ENCODE results near the gene SGTB. TPM values are rescaled to one million over a fixed set of nuclear protein-coding genes. Genes with fewer than 3 reads are reported as not detected.

The SGTB gene
- total RNA-seq, 1 experiment from 2014 or later, result 19.1 TPM

GRCh38 chr5:65695896-65696295 is 26.0 kb downstream of the SGTB start:
- CTCF ChIA-PET, result no interaction called here
- Histone ChIP-seq H3K36me3 (ENCODE audit: insufficient read depth, low read length, poor library complexity, severe bottlenecking) (peaks cover 4% of the 10 kb centered on the region), H3K4me1 (ENCODE audit: insufficient read depth, low read length, poor library complexity, severe bottlenecking) (no peaks in the 10 kb centered on the region), H3K9me3 (ENCODE audit: low read depth, low read length, poor library complexity, severe bottlenecking) (no peaks in the 10 kb centered on the region), H3K27ac (ENCODE audit: low read depth, low read length, poor library complexity, severe bottlenecking) (no peak overlapping the region), H3K4me3 (ENCODE audit: low read depth, low read length, poor library complexity, severe bottlenecking) (no peak overlapping the region), H3K27me3 (replicated peaks; ENCODE audit: insufficient read depth, low read depth, low read length, poor library complexity) (no peaks in the 10 kb centered on the region)
- no peak for DNase-seq (ENCODE audit: low spot score)
- no TSS peak for BruUV-seq (replicated peaks)
- TF ChIP-seq CTCF (conservative IDR thresholded peaks at IDR 0.05; ENCODE audit: low read depth, low read length), result no peak
- TF ChIP-seq EZH2 (IDR thresholded peaks at IDR 0.05; ENCODE audit: borderline replicate concordance, low read depth, low read length, poor library complexity, severe bottlenecking), result no peak
- POLR2A ChIA-PET (ENCODE audit: low non-redundant PET), result no interaction called here
- intact Hi-C loops (cut with micrococcal nuclease; ENCODE audit: unreplicated experiment), result no loop called here

- DNase-seq (ENCODE audit: low spot score), result no peak
- Histone ChIP-seq H3K27ac (ENCODE audit: low read depth, low read length, poor library complexity, severe bottlenecking) (no peak overlapping the region), H3K4me1 (ENCODE audit: insufficient read depth, low read length, poor library complexity, severe bottlenecking) (no peaks in the 10 kb centered on the region), H3K4me3 (ENCODE audit: low read depth, low read length, poor library complexity, severe bottlenecking) (no peak overlapping the region), H3K9me3 (ENCODE audit: low read depth, low read length, poor library complexity, severe bottlenecking) (no peaks in the 10 kb centered on the region), H3K27me3 (replicated peaks; ENCODE audit: insufficient read depth, low read depth, low read length, poor library complexity) (no peaks in the 10 kb centered on the region), H3K36me3 (ENCODE audit: insufficient read depth, low read length, poor library complexity, severe bottlenecking) (peaks cover 4% of the 10 kb centered on the region)
- ChIA-PET CTCF (no interaction called here), POLR2A (ENCODE audit: low non-redundant PET) (interaction anchor here (0.7 kb wide), 1 partner anchor 449 kb away, joined by 3 read pairs; no protein-coding TSS in a partner anchor)
- BruUV-seq (replicated peaks), result no TSS peak
- intact Hi-C loops (cut with micrococcal nuclease; ENCODE audit: unreplicated experiment), result no loop called here
- TF ChIP-seq CTCF (conservative IDR thresholded peaks at IDR 0.05; ENCODE audit: low read depth, low read length), result no peak
- no peak for TF ChIP-seq EZH2 (IDR thresholded peaks at IDR 0.05; ENCODE audit: borderline replicate concordance, low read depth, low read length, poor library complexity, severe bottlenecking)
Measured at GRCh38 chr5:65695162-65695755, 26.6 kb downstream of the SGTB start.

GRCh38 chr5:65693121-65693520 is 28.8 kb downstream of the SGTB start:
- Histone ChIP-seq H3K36me3 (ENCODE audit: insufficient read depth, low read length, poor library complexity, severe bottlenecking) (no peaks in the 10 kb centered on the region), H3K4me1 (ENCODE audit: insufficient read depth, low read length, poor library complexity, severe bottlenecking) (no peaks in the 10 kb centered on the region), H3K9me3 (ENCODE audit: low read depth, low read length, poor library complexity, severe bottlenecking) (no peaks in the 10 kb centered on the region), H3K27ac (ENCODE audit: low read depth, low read length, poor library complexity, severe bottlenecking) (no peak overlapping the region), H3K4me3 (ENCODE audit: low read depth, low read length, poor library complexity, severe bottlenecking) (no peak overlapping the region), H3K27me3 (replicated peaks; ENCODE audit: insufficient read depth, low read depth, low read length, poor library complexity) (no peaks in the 10 kb centered on the region)
- no peak for DNase-seq (ENCODE audit: low spot score)
- intact Hi-C loops (cut with micrococcal nuclease; ENCODE audit: unreplicated experiment), result no loop called here
- ChIA-PET CTCF (no interaction called here), POLR2A (ENCODE audit: low non-redundant PET) (no interaction called here)
- no peak for TF ChIP-seq CTCF (conservative IDR thresholded peaks at IDR 0.05; ENCODE audit: low read depth, low read length)
- no peak for TF ChIP-seq EZH2 (IDR thresholded peaks at IDR 0.05; ENCODE audit: borderline replicate concordance, low read depth, low read length, poor library complexity, severe bottlenecking)
- no TSS peak for BruUV-seq (replicated peaks)
